ENCODE measurements around the gene CENPO.
A peak's percentile ranks its signal among the peaks of the same experiment; 100 is the strongest.

Gene CENPO

GRCh38 chr2:24826773-24827145, 33.5 kb downstream of the CENPO start:
- no peak overlapping the region for H3K4me2 ChIP-seq (ENCODE audit: low read length)
- no peak overlapping the region for H3K4me3 ChIP-seq (ENCODE audit: low read length)
- H3K9ac ChIP-seq (ENCODE audit: low read depth, low read length): no peak overlapping the region
- H3K36me3 ChIP-seq (ENCODE audit: insufficient read depth, low read length): peaks cover 22% of the 10 kb centered on the region
- H3K27me3 ChIP-seq (ENCODE audit: control insufficient read depth, insufficient read depth, low read length): no peaks in the 10 kb centered on the region
- no peaks in the 10 kb centered on the region for H3K9me3 ChIP-seq (replicated peaks; ENCODE audit: low read length)
- peaks cover 23% of the 10 kb centered on the region for H3K4me1 ChIP-seq (ENCODE audit: control insufficient read depth, insufficient read depth, low read length)

GRCh38 chr2:24827321-24828237, 34.4 kb downstream of the CENPO start:
- H3K4me1 ChIP-seq (ENCODE audit: control insufficient read depth, insufficient read depth, low read length): peaks cover 23% of the 10 kb centered on the region
- H3K9me3 ChIP-seq (replicated peaks; ENCODE audit: low read length): no peaks in the 10 kb centered on the region
- peaks cover 15% of the 10 kb centered on the region for H3K36me3 ChIP-seq (ENCODE audit: insufficient read depth, low read length)
- no peak overlapping the region for H3K9ac ChIP-seq (ENCODE audit: low read depth, low read length)
- H3K4me2 ChIP-seq (ENCODE audit: low read length): peak overlapping the region; percentile 70
- no peaks in the 10 kb centered on the region for H3K27me3 ChIP-seq (ENCODE audit: control insufficient read depth, insufficient read depth, low read length)
- peak overlapping the region; percentile 24 for H3K4me3 ChIP-seq (ENCODE audit: low read length)

GRCh38 chr2:24828238-24828996, 35.2 kb downstream of the CENPO start:
- Histone ChIP-seq H3K9ac (ENCODE audit: low read depth, low read length) (no peak overlapping the region), H3K27me3 (ENCODE audit: control insufficient read depth, insufficient read depth, low read length) (no peaks in the 10 kb centered on the region), H3K4me3 (ENCODE audit: low read length) (no peak overlapping the region), H3K36me3 (ENCODE audit: insufficient read depth, low read length) (peaks cover 9% of the 10 kb centered on the region), H3K9me3 (replicated peaks; ENCODE audit: low read length) (no peaks in the 10 kb centered on the region), H3K4me2 (ENCODE audit: low read length) (no peak overlapping the region), H3K4me1 (ENCODE audit: control insufficient read depth, insufficient read depth, low read length) (peaks cover 23% of the 10 kb centered on the region)

GRCh38 chr2:24830351-24830750, 37.1 kb downstream of the CENPO start:
- H3K36me3 ChIP-seq (ENCODE audit: insufficient read depth, low read length): no peaks in the 10 kb centered on the region
- H3K9me3 ChIP-seq (replicated peaks; ENCODE audit: low read length): no peaks in the 10 kb centered on the region
- H3K4me2 ChIP-seq (ENCODE audit: low read length): no peak overlapping the region
- peaks cover 23% of the 10 kb centered on the region for H3K4me1 ChIP-seq (ENCODE audit: control insufficient read depth, insufficient read depth, low read length)
- H3K4me3 ChIP-seq (ENCODE audit: low read length): no peak overlapping the region
- no peaks in the 10 kb centered on the region for H3K27me3 ChIP-seq (ENCODE audit: control insufficient read depth, insufficient read depth, low read length)
- H3K9ac ChIP-seq (ENCODE audit: low read depth, low read length): no peak overlapping the region

- no peaks in the 10 kb centered on the region for H3K36me3 ChIP-seq (ENCODE audit: insufficient read depth, low read length)
- H3K9ac ChIP-seq (ENCODE audit: low read depth, low read length): no peak overlapping the region
- H3K9me3 ChIP-seq (replicated peaks; ENCODE audit: low read length): no peaks in the 10 kb centered on the region
- H3K4me2 ChIP-seq (ENCODE audit: low read length): no peak overlapping the region
- H3K4me1 ChIP-seq (ENCODE audit: control insufficient read depth, insufficient read depth, low read length): peaks cover 22% of the 10 kb centered on the region
- no peaks in the 10 kb centered on the region for H3K27me3 ChIP-seq (ENCODE audit: control insufficient read depth, insufficient read depth, low read length)
- no peak overlapping the region for H3K4me3 ChIP-seq (ENCODE audit: low read length)
Measured at GRCh38 chr2:24830786-24831185, 37.6 kb downstream of the CENPO start.

GRCh38 chr2:24831221-24832072, 38.2 kb downstream of the CENPO start:
- peaks cover 1% of the 10 kb centered on the region for H3K36me3 ChIP-seq (ENCODE audit: insufficient read depth, low read length)
- H3K4me3 ChIP-seq (ENCODE audit: low read length): no peak overlapping the region
- H3K4me2 ChIP-seq (ENCODE audit: low read length): no peak overlapping the region
- peaks cover 15% of the 10 kb centered on the region for H3K4me1 ChIP-seq (ENCODE audit: control insufficient read depth, insufficient read depth, low read length)
- no peaks in the 10 kb centered on the region for H3K27me3 ChIP-seq (ENCODE audit: control insufficient read depth, insufficient read depth, low read length)
- no peaks in the 10 kb centered on the region for H3K9me3 ChIP-seq (replicated peaks; ENCODE audit: low read length)
- no peak overlapping the region for H3K9ac ChIP-seq (ENCODE audit: low read depth, low read length)

GRCh38 chr2:24832073-24832461, 38.8 kb downstream of the CENPO start:
- no peak overlapping the region for H3K4me3 ChIP-seq (ENCODE audit: low read length)
- peaks cover 9% of the 10 kb centered on the region for H3K4me1 ChIP-seq (ENCODE audit: control insufficient read depth, insufficient read depth, low read length)
- no peak overlapping the region for H3K9ac ChIP-seq (ENCODE audit: low read depth, low read length)

GRCh38 chr2:24832521-24832920, 39.3 kb downstream of the CENPO start:
- Histone ChIP-seq H3K9ac (ENCODE audit: low read depth, low read length) (no peak overlapping the region), H3K36me3 (ENCODE audit: insufficient read depth, low read length) (peaks cover 7% of the 10 kb centered on the region), H3K4me1 (ENCODE audit: control insufficient read depth, insufficient read depth, low read length) (peaks cover 4% of the 10 kb centered on the region), H3K4me2 (ENCODE audit: low read length) (no peak overlapping the region), H3K9me3 (replicated peaks; ENCODE audit: low read length) (no peaks in the 10 kb centered on the region), H3K4me3 (ENCODE audit: low read length) (no peak overlapping the region), H3K27me3 (ENCODE audit: control insufficient read depth, insufficient read depth, low read length) (no peaks in the 10 kb centered on the region)

More at GRCh38 chr2:24832073-24832461, 38.8 kb downstream of the CENPO start:
- no peaks in the 10 kb centered on the region for H3K27me3 ChIP-seq (ENCODE audit: control insufficient read depth, insufficient read depth, low read length)
- no peaks in the 10 kb centered on the region for H3K9me3 ChIP-seq (replicated peaks; ENCODE audit: low read length)
- H3K36me3 ChIP-seq (ENCODE audit: insufficient read depth, low read length): peaks cover 7% of the 10 kb centered on the region
- H3K4me2 ChIP-seq (ENCODE audit: low read length): no peak overlapping the region

GRCh38 chr2:24832931-24833701, 39.9 kb downstream of the CENPO start:
- Histone ChIP-seq H3K4me3 (ENCODE audit: low read length) (no peak overlapping the region), H3K27me3 (ENCODE audit: control insufficient read depth, insufficient read depth, low read length) (no peaks in the 10 kb centered on the region), H3K9ac (ENCODE audit: low read depth, low read length) (no peak overlapping the region), H3K4me1 (ENCODE audit: control insufficient read depth, insufficient read depth, low read length) (no peaks in the 10 kb centered on the region), H3K36me3 (ENCODE audit: insufficient read depth, low read length) (peaks cover 7% of the 10 kb centered on the region), H3K9me3 (replicated peaks; ENCODE audit: low read length) (no peaks in the 10 kb centered on the region), H3K4me2 (ENCODE audit: low read length) (no peak overlapping the region)

- H3K4me1 ChIP-seq (ENCODE audit: control insufficient read depth, insufficient read depth, low read length): no peaks in the 10 kb centered on the region
- H3K4me2 ChIP-seq (ENCODE audit: low read length): no peak overlapping the region
- no peaks in the 10 kb centered on the region for H3K9me3 ChIP-seq (replicated peaks; ENCODE audit: low read length)
- no peak overlapping the region for H3K9ac ChIP-seq (ENCODE audit: low read depth, low read length)
- no peaks in the 10 kb centered on the region for H3K27me3 ChIP-seq (ENCODE audit: control insufficient read depth, insufficient read depth, low read length)
- peaks cover 7% of the 10 kb centered on the region for H3K36me3 ChIP-seq (ENCODE audit: insufficient read depth, low read length)
- no peak overlapping the region for H3K4me3 ChIP-seq (ENCODE audit: low read length)
Measured at GRCh38 chr2:24833821-24834732, 40.9 kb downstream of the CENPO start.
